ENCODE results near the gene SOD1.

SOD1 gene

GRCh38 chr21:31659536-31660258, at the start of gene SOD1:
SOD1 (plus strand) TSS chr21:31659693; CDS start chr21:31659770, 77 bp downstream.
- peak within 1 kb of the TSS; percentile 83 for H3K4me3 ChIP-seq (ENCODE audit: low read depth, low read length)
- peaks cover 4% of the 10 kb centered on the region for H3K4me1 ChIP-seq
- peak within 1 kb of the TSS; percentile 19 for H3K9ac ChIP-seq
- H3K79me2 ChIP-seq = peaks cover 12% of the 10 kb centered on the region
- H3K36me3 ChIP-seq (ENCODE audit: control insufficient read depth, insufficient read depth, low read length) = no peaks in the 10 kb centered on the region
- H3K9me3 ChIP-seq (ENCODE audit: control insufficient read depth, low read length) = no peaks in the 10 kb centered on the region
- peak; percentile 15 for TF ChIP-seq CTCF (IDR thresholded peaks at IDR 0.05)
- peak within 1 kb of the TSS; percentile 66 for H3K27ac ChIP-seq
- H3K27me3 ChIP-seq (ENCODE audit: control insufficient read depth, insufficient read depth, low read length) = no peaks in the 10 kb centered on the region
- H3K4me2 ChIP-seq (ENCODE audit: low read length) = peak within 1 kb of the TSS; percentile 87
- H2AFZ ChIP-seq = peak within 1 kb of the TSS; percentile 89

DNA sequence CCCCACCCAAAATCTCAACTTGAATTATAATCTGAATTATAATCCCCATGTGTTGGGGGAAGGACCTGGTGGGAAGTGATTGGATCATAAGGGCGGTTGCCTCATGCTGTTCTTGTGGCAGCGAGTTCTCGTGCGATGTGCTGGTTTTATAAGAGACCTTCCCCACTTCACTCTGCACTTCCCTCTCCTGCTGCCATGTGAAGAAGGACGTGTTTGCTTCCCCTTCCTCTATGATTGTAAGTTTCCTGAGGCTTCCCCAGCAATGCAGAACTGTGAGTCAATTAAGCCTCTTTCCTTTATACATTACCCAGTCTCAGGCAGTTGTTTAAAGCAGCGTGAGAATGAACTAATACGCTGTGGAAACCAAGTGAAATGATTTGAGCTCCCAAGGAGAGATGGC, 48.0 kb upstream of the SOD1 start:
- H2AFZ ChIP-seq = no peak overlapping the region
- no peaks in the 10 kb centered on the region for H3K4me1 ChIP-seq
- no peak overlapping the region for H3K9ac ChIP-seq
- H3K9me3 ChIP-seq (ENCODE audit: control insufficient read depth, low read length) = no peaks in the 10 kb centered on the region
- H3K27me3 ChIP-seq (ENCODE audit: control insufficient read depth, insufficient read depth, low read length) = no peaks in the 10 kb centered on the region
- H3K4me3 ChIP-seq (ENCODE audit: low read depth, low read length) = no peak overlapping the region
- no peak overlapping the region for H3K27ac ChIP-seq
- no peaks in the 10 kb centered on the region for H3K36me3 ChIP-seq (ENCODE audit: control insufficient read depth, insufficient read depth, low read length)
- H3K79me2 ChIP-seq = no peaks in the 10 kb centered on the region
- no peak overlapping the region for H3K4me2 ChIP-seq (ENCODE audit: low read length)
- TF ChIP-seq CTCF (IDR thresholded peaks at IDR 0.05) = no peak

GRCh38 chr21:31612894-31613785, 46.4 kb upstream of the SOD1 start:
- no peaks in the 10 kb centered on the region for H3K36me3 ChIP-seq (ENCODE audit: control insufficient read depth, insufficient read depth, low read length)
- H3K79me2 ChIP-seq = no peaks in the 10 kb centered on the region
- H3K27ac ChIP-seq = no peak overlapping the region
- no peak overlapping the region for H3K9ac ChIP-seq
- H3K4me2 ChIP-seq (ENCODE audit: low read length) = no peak overlapping the region
- H3K27me3 ChIP-seq (ENCODE audit: control insufficient read depth, insufficient read depth, low read length) = no peaks in the 10 kb centered on the region
- no peak for TF ChIP-seq CTCF (IDR thresholded peaks at IDR 0.05)
- H3K4me3 ChIP-seq (ENCODE audit: low read depth, low read length) = no peak overlapping the region
- no peaks in the 10 kb centered on the region for H3K9me3 ChIP-seq (ENCODE audit: control insufficient read depth, low read length)
- H2AFZ ChIP-seq = no peak overlapping the region
- no peaks in the 10 kb centered on the region for H3K4me1 ChIP-seq

DNA sequence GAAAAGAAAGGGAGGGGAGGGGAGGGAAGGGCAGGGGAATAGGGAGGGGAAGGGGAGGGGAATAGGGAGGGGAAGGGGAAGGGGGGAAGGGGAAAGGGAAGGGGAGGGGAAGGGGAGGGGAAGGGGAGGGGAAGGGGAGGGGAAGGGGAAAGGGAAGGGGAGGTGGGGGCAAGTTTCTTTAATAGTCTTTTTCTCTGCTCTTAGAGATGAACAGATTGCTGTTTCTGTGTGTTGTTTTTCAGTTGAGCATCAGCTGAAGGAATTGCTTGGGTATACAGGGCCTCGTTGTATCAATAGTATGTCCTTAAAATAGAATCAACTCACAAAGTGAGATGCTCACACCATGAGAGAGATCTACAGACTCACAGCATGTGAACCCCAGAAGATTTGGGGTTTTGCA, 44.8 kb upstream of the SOD1 start:
- H3K27me3 ChIP-seq (ENCODE audit: control insufficient read depth, insufficient read depth, low read length) = no peaks in the 10 kb centered on the region
- no peak overlapping the region for H2AFZ ChIP-seq
- H3K9me3 ChIP-seq (ENCODE audit: control insufficient read depth, low read length) = no peaks in the 10 kb centered on the region
- no peak overlapping the region for H3K9ac ChIP-seq
- no peaks in the 10 kb centered on the region for H3K79me2 ChIP-seq
- H3K4me2 ChIP-seq (ENCODE audit: low read length) = no peak overlapping the region
- no peak overlapping the region for H3K27ac ChIP-seq
- H3K36me3 ChIP-seq (ENCODE audit: control insufficient read depth, insufficient read depth, low read length) = no peaks in the 10 kb centered on the region
- no peak for TF ChIP-seq CTCF (IDR thresholded peaks at IDR 0.05)
- H3K4me3 ChIP-seq (ENCODE audit: low read depth, low read length) = no peak overlapping the region
- H3K4me1 ChIP-seq = no peaks in the 10 kb centered on the region

Measured in parathyroid adenoma (tissue), 2 donors.